Prostate gland (tissue), 2 donors: ENCODE data around the gene NRXN3. TPM values are rescaled to one million over a fixed set of nuclear protein-coding genes. Genes with fewer than 3 reads are reported as not detected.

Experiments used
- DNase-seq: peaks from one replicate; pipeline ENCODE4 v3.0.0-alpha.2; 2019; ENCODE audit warnings: low spot score
- H3K27ac ChIP-seq, 2 donors: fragments of 200-600 bp; sonication (generic); 2 replicates each; pipeline ENCODE4 v1.5.1; 2017 to 2019
- H3K27me3 ChIP-seq: fragments of 200-600 bp; sonication (generic); replicated peaks from 2 replicates; pipeline ENCODE4 v1.5.1; 2019; ENCODE audit not compliant: insufficient read depth
- H3K36me3 ChIP-seq, 2 donors: fragments of 200-600 bp; sonication (generic); 1 replicate in 1 of 2; 2 replicates in 1 of 2; pipeline versions ENCODE4 v1.5.1 to v1.8.1; 2017 to 2019
- H3K4me1 ChIP-seq: fragments of 200-600 bp; sonication (generic); replicated peaks from 2 replicates; pipeline ENCODE4 v1.5.1; 2019
- H3K4me3 ChIP-seq, 2 donors: fragments of 200-600 bp; sonication (generic); 2 replicates each; pipeline ENCODE4 v1.5.1; 2017 to 2019
- H3K9me3 ChIP-seq: fragments of 200-600 bp; sonication (generic); 2 replicates; pipeline ENCODE4 v1.5.1; 2017
- CTCF ChIP-seq, 4 experiments: fragments of 200-600 bp in 2 of 4; fragments of 450-650 bp in 2 of 4; sonication (generic) in 2 of 4; IDR thresholded peaks; 1 replicate in 3 of 4; 2 replicates in 1 of 4; pipeline ENCODE4 v1.5.1; 2016 to 2019; ENCODE audit warnings: antibody characterized with exemption in 4 of 4, mild to moderate bottlenecking in 2 of 4, moderate library complexity in 2 of 4
- POLR2A ChIP-seq: fragments of 450-650 bp; IDR thresholded peaks from one replicate; pipeline ENCODE4 v1.6.1; 2016; ENCODE audit warnings: antibody characterized with exemption, mild to moderate bottlenecking
- POLR2AphosphoS5 ChIP-seq: sonication (generic); formaldehyde crosslinking; IDR thresholded peaks from one replicate; pipeline ENCODE4 v1.6.1; 2017; ENCODE audit warnings: antibody characterized with exemption
- WGBS: methylation state at CpG from one replicate; pipeline ENCODE4 v1.1.5; 2018; 5-methylcytosine and 5-hydroxymethylcytosine counted together
- intact Hi-C: fragments of 100-400 bp; cut with DNase I; formaldehyde crosslinking; loops from one replicate; pipeline ENCODE4 v1.14.2; 2022
- total RNA-seq, 2 donors: library from RNA; depleted of rRNA; stranded (reverse); fragments of >200 nt; gene quantifications; one replicate each; pipeline ENCODE4 v1.1.0, GENCODE V29; 2016

The NRXN3 gene
- total RNA-seq, 2 donors from 2014 or later, result 6.6 to 8.2 TPM

GRCh38 chr14:79568594-79568993 is 1398.4 kb downstream of the NRXN3 start:
- WGBS, result 89% methylated on average over 1 of the region's 1 CpG
- no peaks in the 10 kb centered on the region for H3K27me3 ChIP-seq
- intact Hi-C loops, result no loop called here
- DNase-seq, result no peak
- H3K36me3 ChIP-seq, result no peaks in the 10 kb centered on the region
- H3K9me3 ChIP-seq, result no peaks in the 10 kb centered on the region
- no peaks in the 10 kb centered on the region for H3K4me1 ChIP-seq
- no peak overlapping the region for H3K27ac ChIP-seq
- TF ChIP-seq POLR2AphosphoS5 (no peak), CTCF (IDR thresholded peaks at IDR 0.05) (no peak), POLR2A (no peak)
- no peak overlapping the region for H3K4me3 ChIP-seq

GRCh38 chr14:79569072-79569471 is 1398.9 kb downstream of the NRXN3 start:
- Histone ChIP-seq H3K9me3 (no peaks in the 10 kb centered on the region), H3K36me3 (no peaks in the 10 kb centered on the region), H3K27ac (no peak overlapping the region), H3K4me3 (no peak overlapping the region), H3K4me1 (no peaks in the 10 kb centered on the region), H3K27me3 (no peaks in the 10 kb centered on the region)
- TF ChIP-seq POLR2AphosphoS5 (no peak), CTCF (IDR thresholded peaks at IDR 0.05) (no peak), POLR2A (no peak)
- DNase-seq, result no peak
- intact Hi-C loops, result no loop called here
- WGBS, result 82% methylated on average over 2 of the region's 2 CpGs

- no peak overlapping the region for H3K4me3 ChIP-seq
- no peak overlapping the region for H3K27ac ChIP-seq
- intact Hi-C loops, result no loop called here
- no peaks in the 10 kb centered on the region for H3K36me3 ChIP-seq
- 74% methylated on average over 1 of the region's 1 CpG for WGBS
- TF ChIP-seq POLR2AphosphoS5, result no peak
- TF ChIP-seq POLR2A, result no peak
- no peak for TF ChIP-seq CTCF (IDR thresholded peaks at IDR 0.05)
- no peaks in the 10 kb centered on the region for H3K9me3 ChIP-seq
- no peaks in the 10 kb centered on the region for H3K4me1 ChIP-seq
- H3K27me3 ChIP-seq, result no peaks in the 10 kb centered on the region
- DNase-seq, result no peak
Measured at GRCh38 chr14:79570648-79571047, 1400.5 kb downstream of the NRXN3 start.

DNA sequence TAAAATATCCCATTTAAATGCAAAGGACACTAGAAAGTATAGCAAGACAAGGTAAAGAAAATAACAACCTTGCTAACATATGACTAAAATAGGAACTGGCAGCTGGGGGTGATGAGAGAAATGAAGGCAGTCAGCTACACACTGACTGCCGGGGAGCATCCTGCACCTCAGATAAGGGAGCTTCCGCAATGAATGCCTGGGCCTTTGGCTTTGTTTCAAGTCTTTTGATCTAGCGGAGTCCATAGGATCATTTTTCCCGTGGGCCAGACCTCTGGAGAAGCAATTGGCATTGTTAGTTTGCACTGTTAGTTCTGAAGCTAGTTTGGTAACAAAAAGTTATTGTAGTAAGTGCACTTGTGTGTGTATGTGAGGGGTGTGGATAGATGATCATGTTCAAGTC is 1401.2 kb downstream of the NRXN3 start:
- WGBS, result 55% methylated on average over 4 of the region's 4 CpGs
- Histone ChIP-seq H3K27ac (no peak overlapping the region), H3K4me3 (no peak overlapping the region), H3K36me3 (no peaks in the 10 kb centered on the region), H3K4me1 (no peaks in the 10 kb centered on the region), H3K27me3 (no peaks in the 10 kb centered on the region), H3K9me3 (no peaks in the 10 kb centered on the region)
- DNase-seq, result no peak
- intact Hi-C loops, result no loop called here
- no peak for TF ChIP-seq POLR2A
- TF ChIP-seq POLR2AphosphoS5, result no peak

GRCh38 chr14:79573486-79573885 is 1403.3 kb downstream of the NRXN3 start:
- TF ChIP-seq POLR2AphosphoS5 (no peak), CTCF (IDR thresholded peaks at IDR 0.05) (no peak), POLR2A (no peak)
- 61% methylated on average over 2 of the region's 2 CpGs for WGBS

More at GRCh38 chr14:79573486-79573885, 1403.3 kb downstream of the NRXN3 start:
- Histone ChIP-seq H3K27ac (no peak overlapping the region), H3K27me3 (no peaks in the 10 kb centered on the region), H3K4me3 (no peak overlapping the region), H3K36me3 (no peaks in the 10 kb centered on the region), H3K9me3 (no peaks in the 10 kb centered on the region), H3K4me1 (no peaks in the 10 kb centered on the region)
- DNase-seq, result no peak
- intact Hi-C loops, result no loop called here
